Fibroblast of pulmonary artery (primary cell): ENCODE measurements around the gene SATB2.

ENCODE experiments used
- DNase-seq: peaks from one replicate; pipeline ENCODE4 v3.0.0-alpha.2; 2010; ENCODE audit warnings: low read depth
- H3K4me3 ChIP-seq: replicated peaks from 2 replicates; pipeline ENCODE4 v1.5.1; 2011; ENCODE audit warnings: low read depth, mild to moderate bottlenecking, control low read depth, low read length, moderate library complexity
- CTCF ChIP-seq: IDR thresholded peaks from 2 replicates; pipeline ENCODE4 v1.5.1; 2011; ENCODE audit warnings: mild to moderate bottlenecking, control low read depth, low read length, inconsistent platforms; ENCODE audit errors: missing control alignments

SATB2 gene

GRCh38 chr2:199348871-199349270 lies 108.9 kb downstream of the SATB2 start:
- no peak overlapping the region for H3K4me3 ChIP-seq
- DNase-seq = no peak
- TF ChIP-seq CTCF = no peak

- no peak for DNase-seq
- no peak overlapping the region for H3K4me3 ChIP-seq
- no peak for TF ChIP-seq CTCF
These were observed 113.7 kb downstream of the SATB2 start for GRCh38 chr2:199344012-199344411.

- H3K4me3 ChIP-seq = no peak overlapping the region
- TF ChIP-seq CTCF = no peak
- DNase-seq = no peak
These were observed 115.4 kb downstream of the SATB2 start for GRCh38 chr2:199342334-199342733.

GRCh38 chr2:199341123-199341522 lies 116.6 kb downstream of the SATB2 start:
- TF ChIP-seq CTCF = no peak
- no peak for DNase-seq
- H3K4me3 ChIP-seq = no peak overlapping the region

- H3K4me3 ChIP-seq = no peak overlapping the region
- no peak for TF ChIP-seq CTCF
- DNase-seq = peak; percentile 7
These were observed 117.7 kb downstream of the SATB2 start for GRCh38 chr2:199339891-199340605.

- DNase-seq = no peak
These were observed 121.2 kb downstream of the SATB2 start for GRCh38 chr2:199336546-199336945.

More at GRCh38 chr2:199336546-199336945, 121.2 kb downstream of the SATB2 start:
- no peak overlapping the region for H3K4me3 ChIP-seq
- TF ChIP-seq CTCF = no peak
